ENCODE data around the gene SETD7.

The SETD7 gene

DNA sequence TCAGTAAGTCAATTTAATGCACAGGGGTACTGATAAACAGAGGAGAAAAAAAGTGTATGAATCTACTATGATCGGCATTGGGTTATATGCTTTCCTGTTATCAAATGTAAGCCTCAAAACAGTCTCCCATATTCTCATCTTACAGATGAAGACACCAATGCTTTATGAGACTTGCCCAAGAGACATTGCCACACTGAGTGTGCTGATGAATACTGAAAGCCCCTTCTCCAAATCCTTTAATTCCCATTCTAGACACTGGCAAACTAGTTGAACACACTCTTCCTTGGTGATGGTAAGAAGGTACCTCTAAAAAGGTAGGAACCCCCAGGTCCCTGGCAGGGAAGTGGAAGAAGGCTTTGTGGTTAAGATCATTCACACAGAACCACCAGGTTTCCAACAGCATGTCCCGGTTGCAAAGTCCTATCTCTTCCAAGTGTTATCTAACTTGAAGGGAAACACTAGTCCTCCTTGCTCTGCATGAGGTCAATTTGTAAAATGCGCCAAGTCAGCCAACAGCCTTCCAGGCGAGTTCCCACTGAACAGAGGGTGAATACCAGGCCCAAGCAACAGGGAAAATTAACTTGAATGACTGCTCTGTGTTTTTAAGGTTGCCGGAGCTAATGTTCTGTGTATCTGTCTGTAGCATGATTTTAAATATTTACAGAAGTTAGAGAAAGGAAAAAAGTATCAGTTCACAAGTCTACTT is 5.1 kb downstream of the SETD7 start:
- DNase-seq (ENCODE audit: low read depth) = no peak

- DNase-seq (ENCODE audit: low read depth) = no peak
Measured at GRCh38 chr4:139547979-139548378, 8.0 kb downstream of the SETD7 start.

DNA sequence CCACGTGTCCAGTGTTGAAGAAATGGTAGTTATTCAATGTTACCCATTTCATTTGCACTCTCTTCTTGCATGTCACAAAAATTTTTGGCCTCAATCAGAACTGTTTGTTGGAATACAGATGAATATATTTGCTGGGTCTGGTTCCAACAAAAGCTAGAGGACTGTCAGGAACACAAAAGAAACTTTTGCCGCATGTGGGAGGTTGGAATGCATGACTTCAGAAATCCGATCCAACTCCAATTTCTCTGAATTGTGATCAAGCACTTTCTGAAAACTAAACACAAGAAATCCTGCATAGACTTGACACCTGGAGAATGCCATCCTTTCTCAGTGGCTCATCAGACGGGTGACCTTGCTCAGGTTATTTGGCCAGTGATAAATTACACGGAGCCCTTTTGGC is 15.4 kb downstream of the SETD7 start:
- no peak for DNase-seq (ENCODE audit: low read depth)

- no peak for DNase-seq (ENCODE audit: low read depth)
Measured at GRCh38 chr4:139540161-139540560, 15.9 kb downstream of the SETD7 start.

DNA sequence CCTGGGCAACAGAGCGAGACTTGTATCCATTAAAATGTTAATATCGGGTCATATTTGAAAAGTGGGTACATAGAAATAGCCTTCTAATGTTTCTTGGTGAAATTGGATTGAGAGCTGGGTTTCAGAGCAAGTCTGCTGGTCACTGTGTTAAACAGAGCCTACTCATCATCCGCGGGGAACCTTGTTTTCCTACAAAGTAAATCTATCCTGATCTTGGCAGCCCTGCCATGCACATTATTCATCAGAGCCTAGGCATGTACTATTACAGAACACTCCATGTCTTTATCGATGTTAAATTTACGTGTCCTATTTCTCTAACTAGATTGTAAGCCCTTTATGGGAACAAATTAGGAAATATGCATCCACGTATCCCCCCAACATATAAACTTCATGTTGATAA is 18.7 kb downstream of the SETD7 start:
- no peak for DNase-seq (ENCODE audit: low read depth)

DNA sequence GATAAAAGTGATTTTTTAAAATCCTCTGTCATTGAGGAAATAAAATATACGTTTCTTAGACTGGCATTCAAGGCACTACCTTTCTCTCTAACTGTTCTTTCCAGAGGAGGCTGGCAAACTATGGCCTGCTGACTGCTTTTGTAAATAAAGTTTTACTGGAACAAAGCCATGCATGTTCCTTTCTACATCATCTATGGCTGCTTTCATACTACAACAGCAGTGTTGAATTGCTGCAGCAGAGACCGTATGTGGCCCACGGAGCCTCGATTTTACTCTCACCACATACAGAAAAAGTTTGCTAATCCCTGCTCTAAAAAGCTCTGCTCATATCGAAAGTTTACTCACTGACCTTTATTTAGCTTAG is 20.2 kb downstream of the SETD7 start:
- no peak for DNase-seq (ENCODE audit: low read depth)

- no peak for DNase-seq (ENCODE audit: low read depth)
Measured at GRCh38 chr4:139535228-139535870, 20.7 kb downstream of the SETD7 start.

- DNase-seq (ENCODE audit: low read depth) = no peak
Measured at GRCh38 chr4:139534287-139534950, 21.6 kb downstream of the SETD7 start.

GRCh38 chr4:139533511-139533910 is 22.5 kb downstream of the SETD7 start:
- DNase-seq (ENCODE audit: low read depth) = no peak

DNA sequence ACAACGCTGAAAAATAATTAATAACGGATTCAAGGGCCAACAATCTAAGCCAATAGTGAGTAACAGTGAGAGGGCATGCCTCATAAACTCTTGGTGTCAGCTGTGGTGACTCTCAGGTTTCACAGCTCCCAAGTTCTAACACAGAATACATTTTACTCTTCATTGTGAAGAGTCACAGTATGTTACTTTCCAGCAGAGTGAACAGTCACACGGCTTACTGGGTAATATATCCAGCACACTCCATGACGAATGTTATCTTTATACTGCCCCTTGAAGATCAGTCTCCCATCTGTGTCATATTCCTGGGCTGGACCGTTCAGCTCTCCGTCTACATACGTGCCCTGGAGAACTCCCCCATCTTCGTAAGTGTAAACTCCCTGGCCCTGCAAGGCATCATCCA is 23.1 kb downstream of the SETD7 start:
- no peak for DNase-seq (ENCODE audit: low read depth)

DNA sequence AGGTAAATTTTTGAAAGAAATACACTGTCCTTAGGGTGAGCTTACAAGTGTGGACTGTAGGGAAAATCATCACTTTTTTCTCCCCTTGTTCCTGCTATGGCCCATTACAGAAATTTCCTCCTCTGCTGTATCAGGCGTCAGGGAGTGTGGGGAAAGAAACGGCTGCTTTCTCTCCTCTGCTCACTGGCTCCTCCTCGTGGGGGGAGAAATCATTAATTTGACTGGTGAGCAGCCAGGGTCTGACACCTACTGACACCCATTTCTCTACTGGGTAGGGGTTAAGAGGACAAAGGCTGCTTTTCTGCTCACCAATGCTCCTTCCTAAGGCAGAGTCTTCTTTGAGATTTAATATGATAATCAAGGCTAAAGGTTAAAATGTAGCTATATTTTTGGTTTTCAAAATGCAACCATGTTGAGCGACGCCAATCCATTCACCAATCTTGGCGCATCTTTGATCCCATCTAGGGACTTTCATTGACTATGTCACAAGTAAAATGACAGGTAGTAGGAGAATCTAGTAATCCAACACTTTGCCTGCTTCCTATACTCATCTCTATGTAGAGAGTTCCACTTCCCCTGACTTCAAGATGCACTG is 25.1 kb downstream of the SETD7 start:
- peak; percentile 30 for DNase-seq (ENCODE audit: low read depth)

DNA sequence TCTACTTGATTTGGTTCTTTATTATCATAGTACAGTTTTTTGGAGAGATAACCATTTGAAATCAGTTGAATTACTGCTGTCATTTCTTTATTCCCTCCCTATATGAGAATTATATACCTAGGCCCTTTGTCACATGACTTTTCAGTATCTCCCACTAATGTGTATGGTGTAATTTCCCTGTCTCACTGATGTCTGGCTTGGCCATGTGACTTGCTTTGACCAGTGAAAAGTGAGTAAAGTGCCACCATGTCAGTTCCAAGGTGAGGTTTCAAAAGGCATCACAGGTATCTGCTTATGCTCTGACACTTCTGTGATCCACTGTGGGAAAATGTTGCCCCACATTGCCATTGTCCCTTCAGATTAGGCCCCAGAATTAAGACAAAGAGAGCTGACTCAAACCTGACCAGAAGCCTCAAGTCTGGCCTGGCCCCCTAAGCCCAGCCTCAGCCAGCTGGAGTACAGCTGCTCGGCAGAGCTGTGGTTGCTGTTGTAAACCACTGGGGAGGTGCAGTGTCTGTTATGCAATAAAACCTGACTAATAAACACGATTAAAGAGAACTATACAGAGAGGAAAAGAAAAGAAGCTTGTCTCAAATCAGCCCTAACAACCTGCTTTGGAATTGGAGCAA is 27.5 kb downstream of the SETD7 start:
- no peak for DNase-seq (ENCODE audit: low read depth)

DNA sequence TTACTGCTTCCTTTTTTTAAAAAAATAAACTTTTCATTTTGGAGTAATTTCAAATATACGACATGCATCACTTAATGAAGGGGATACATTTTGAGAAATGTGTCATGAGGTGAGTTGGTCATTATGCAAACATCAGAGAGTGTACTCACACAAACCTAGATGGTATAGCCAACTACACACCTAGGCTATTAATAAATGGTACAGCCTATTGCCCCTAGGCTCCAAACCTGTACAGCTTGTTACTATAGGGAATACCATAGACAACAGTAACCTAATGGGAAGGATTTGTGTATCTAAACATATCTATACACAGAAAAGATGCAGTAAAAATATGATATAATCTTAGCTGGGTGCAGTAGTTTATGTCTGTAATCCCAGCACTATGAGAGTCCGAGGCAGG is 29.1 kb downstream of the SETD7 start:
- no peak for DNase-seq (ENCODE audit: low read depth)

DNA sequence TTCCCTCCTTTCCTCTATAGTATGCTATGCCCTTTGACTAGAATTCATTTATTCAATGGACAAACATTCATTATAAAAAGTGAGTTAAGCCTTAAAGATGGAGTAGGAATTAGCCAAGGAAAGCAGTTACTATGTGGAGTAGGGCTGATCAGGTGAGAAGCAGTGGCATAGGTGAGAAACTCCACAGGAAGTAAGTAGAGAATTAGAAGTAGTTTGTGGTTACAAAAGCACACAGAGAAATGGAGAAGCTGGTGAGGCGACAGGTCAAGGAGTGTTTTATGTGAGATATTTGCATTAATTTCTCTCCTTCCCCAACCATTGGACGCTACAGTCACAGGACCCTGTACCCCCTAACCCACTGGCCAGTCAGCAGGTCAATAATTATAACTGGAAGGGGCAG is 30.6 kb downstream of the SETD7 start:
- no peak for DNase-seq (ENCODE audit: low read depth)

- no peak for DNase-seq (ENCODE audit: low read depth)
Measured at GRCh38 chr4:139524062-139524631, 31.9 kb downstream of the SETD7 start.

DNA sequence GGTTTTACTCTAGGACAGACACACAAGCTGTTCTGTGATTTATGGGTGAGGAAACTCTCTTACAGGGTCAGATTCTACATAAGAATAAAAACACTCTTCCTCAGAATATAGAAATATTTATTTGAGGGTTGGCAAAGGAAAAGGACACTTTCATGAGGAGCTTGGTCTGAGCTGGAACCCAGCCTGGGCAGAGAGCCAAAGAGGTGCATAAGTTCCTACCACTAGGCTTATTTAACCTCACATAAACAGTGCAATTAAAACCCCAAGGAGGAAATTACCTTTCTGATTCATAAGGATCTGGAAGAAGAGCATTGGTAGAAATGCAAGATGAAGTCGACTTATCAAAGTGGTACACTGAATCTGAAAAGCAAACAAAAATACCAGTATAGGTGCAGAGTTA is 32.9 kb downstream of the SETD7 start:
- no peak for DNase-seq (ENCODE audit: low read depth)

- DNase-seq (ENCODE audit: low read depth) = no peak
Measured at GRCh38 chr4:139522457-139522856, 33.6 kb downstream of the SETD7 start.

- no peak for DNase-seq (ENCODE audit: low read depth)
Measured at GRCh38 chr4:139521754-139522401, 34.1 kb downstream of the SETD7 start.

GRCh38 chr4:139515531-139515958 is 40.5 kb downstream of the SETD7 start:
- no peak for DNase-seq (ENCODE audit: low read depth)

- no peak for DNase-seq (ENCODE audit: low read depth)
Measured at GRCh38 chr4:139514382-139515059, 41.5 kb downstream of the SETD7 start.

DNA sequence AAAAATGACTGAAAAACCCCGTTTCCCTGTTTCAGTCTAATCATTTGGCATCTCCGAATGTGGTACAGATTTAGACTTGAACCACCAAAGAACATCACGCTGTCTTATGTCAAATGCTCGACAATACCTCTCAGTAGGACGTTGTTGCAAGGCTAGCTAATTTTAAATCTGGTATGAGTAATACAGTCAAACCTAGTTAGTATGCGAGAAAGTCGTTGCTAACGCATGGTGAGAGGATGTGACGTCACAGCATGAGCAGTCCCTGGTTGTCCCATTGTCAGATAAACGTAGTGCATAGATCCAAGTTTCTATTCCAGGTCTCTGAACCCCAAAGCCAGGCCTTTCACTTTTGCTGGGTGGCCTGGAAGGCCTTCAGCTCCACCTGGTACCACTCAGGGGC is 44.7 kb downstream of the SETD7 start:
- DNase-seq (ENCODE audit: low read depth) = no peak

All from stimulated activated CD8-positive, alpha-beta memory T cell treated with anti-CD3 and anti-CD28 coated beads, Interleukin-12 subunit alpha, Interleukin-12 subunit beta, amount 100 ng/mL, for 1 hour (primary cell).